Osteocyte (in vitro differentiated cells): ENCODE data around the gene RAB35. TPM values are rescaled to one million over a fixed set of nuclear protein-coding genes. Genes with fewer than 3 reads are reported as not detected.
A peak's percentile ranks its signal among the peaks of the same experiment; 100 is the strongest.

Experiments used
- DNase-seq: peaks from one replicate; pipeline ENCODE4 v3.0.0; 2021; ENCODE audit warnings: mixed read lengths; ENCODE audit not compliant: unreplicated experiment; ENCODE audit errors: extremely low spot score
- H3K27ac Mint-ChIP-seq: one replicate; pipeline ENCODE4 v1.8.0; 2021; ENCODE audit warnings: mild to moderate bottlenecking, mixed read lengths; ENCODE audit not compliant: unreplicated experiment
- H3K27me3 Mint-ChIP-seq: one replicate; pipeline ENCODE4 v1.8.0; 2021; ENCODE audit warnings: mixed read lengths; ENCODE audit not compliant: unreplicated experiment
- H3K36me3 Mint-ChIP-seq: one replicate; pipeline ENCODE4 v1.8.0; 2021; ENCODE audit warnings: mixed read lengths; ENCODE audit not compliant: unreplicated experiment
- H3K4me1 Mint-ChIP-seq: one replicate; pipeline ENCODE4 v1.8.0; 2021; ENCODE audit warnings: mixed read lengths; ENCODE audit not compliant: unreplicated experiment
- H3K4me3 Mint-ChIP-seq: one replicate; pipeline ENCODE4 v1.8.0; 2021; ENCODE audit warnings: mild to moderate bottlenecking, moderate library complexity, mixed read lengths; ENCODE audit not compliant: unreplicated experiment
- H3K9me3 Mint-ChIP-seq: one replicate; pipeline ENCODE4 v1.8.0; 2021; ENCODE audit warnings: mixed read lengths; ENCODE audit not compliant: unreplicated experiment
- total RNA-seq: library from RNA; stranded (reverse); gene quantifications from 2 replicates; pipeline ENCODE4 v1.2.1, GENCODE V29; 2021
- TF ChIP-seq, protein P1 (sequence below): fragments of 200-600 bp; sonication (generic); IDR thresholded peaks from 2 replicates; pipeline ENCODE4 v1.5.0; 2021; ENCODE audit warnings: antibody characterized with exemption, mild to moderate bottlenecking, moderate library complexity

Gene RAB35
- total RNA-seq, 1 donor from 2014 or later = 47.1 TPM

- no peaks in the 10 kb centered on the region for H3K4me1 Mint-ChIP-seq
- peaks cover 37% of the 10 kb centered on the region for H3K36me3 Mint-ChIP-seq
- TF ChIP-seq, protein P1, sequence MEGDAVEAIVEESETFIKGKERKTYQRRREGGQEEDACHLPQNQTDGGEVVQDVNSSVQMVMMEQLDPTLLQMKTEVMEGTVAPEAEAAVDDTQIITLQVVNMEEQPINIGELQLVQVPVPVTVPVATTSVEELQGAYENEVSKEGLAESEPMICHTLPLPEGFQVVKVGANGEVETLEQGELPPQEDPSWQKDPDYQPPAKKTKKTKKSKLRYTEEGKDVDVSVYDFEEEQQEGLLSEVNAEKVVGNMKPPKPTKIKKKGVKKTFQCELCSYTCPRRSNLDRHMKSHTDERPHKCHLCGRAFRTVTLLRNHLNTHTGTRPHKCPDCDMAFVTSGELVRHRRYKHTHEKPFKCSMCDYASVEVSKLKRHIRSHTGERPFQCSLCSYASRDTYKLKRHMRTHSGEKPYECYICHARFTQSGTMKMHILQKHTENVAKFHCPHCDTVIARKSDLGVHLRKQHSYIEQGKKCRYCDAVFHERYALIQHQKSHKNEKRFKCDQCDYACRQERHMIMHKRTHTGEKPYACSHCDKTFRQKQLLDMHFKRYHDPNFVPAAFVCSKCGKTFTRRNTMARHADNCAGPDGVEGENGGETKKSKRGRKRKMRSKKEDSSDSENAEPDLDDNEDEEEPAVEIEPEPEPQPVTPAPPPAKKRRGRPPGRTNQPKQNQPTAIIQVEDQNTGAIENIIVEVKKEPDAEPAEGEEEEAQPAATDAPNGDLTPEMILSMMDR = no peak
- DNase-seq = no peak
- no peaks in the 10 kb centered on the region for H3K27me3 Mint-ChIP-seq
- no peaks in the 10 kb centered on the region for H3K9me3 Mint-ChIP-seq
- no peak overlapping the region for H3K27ac Mint-ChIP-seq
- no peak overlapping the region for H3K4me3 Mint-ChIP-seq
Observed at GRCh38 chr12:120126635-120127005, 10.1 kb upstream of the RAB35 start.

DNA sequence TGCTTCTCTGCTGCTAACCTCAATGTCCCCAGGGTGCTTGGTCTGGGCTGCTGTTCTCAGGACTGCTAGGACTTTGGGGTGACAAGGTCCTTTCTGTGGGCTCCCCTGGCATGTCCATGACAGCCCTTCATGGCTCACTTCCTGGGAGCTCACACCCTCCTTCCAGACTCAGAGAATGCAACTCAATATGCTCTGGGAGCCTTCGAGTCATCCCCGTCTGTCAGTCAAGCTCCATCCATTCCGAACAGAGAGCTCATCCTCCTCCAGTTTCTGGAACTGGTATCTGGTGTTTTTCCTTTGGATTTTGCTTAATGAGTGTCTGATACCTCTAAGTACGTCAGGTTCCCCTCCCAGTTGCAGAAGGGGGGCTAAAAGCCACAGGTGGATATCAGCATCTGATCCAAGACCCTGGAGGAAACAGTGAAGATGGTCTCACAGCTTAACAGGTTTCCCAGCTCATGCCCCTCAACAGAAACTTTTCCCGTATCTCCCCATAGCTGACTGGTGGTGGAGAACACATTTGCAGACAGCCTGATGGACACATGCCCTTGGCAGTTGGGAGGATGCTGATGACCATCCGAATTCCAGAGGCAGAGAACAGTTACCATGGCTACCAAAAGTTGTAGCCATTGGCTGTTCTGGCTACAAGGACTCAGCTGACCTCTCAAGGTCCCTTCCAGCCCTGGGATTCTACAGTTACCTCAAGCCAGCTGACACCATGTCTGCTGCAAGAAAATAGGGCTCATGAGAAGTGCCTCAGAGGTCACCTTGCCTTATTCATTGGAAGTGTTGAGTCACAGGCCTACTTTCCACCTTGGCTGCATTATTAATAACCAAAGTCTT is 9.5 kb upstream of the RAB35 start:
- Mint-ChIP-seq H3K27me3 (no peaks in the 10 kb centered on the region), H3K4me3 (no peak overlapping the region), H3K27ac (no peak overlapping the region), H3K9me3 (no peaks in the 10 kb centered on the region), H3K36me3 (peaks cover 31% of the 10 kb centered on the region), H3K4me1 (no peaks in the 10 kb centered on the region)
- TF ChIP-seq, protein P1 = no peak
- DNase-seq = no peak

DNA sequence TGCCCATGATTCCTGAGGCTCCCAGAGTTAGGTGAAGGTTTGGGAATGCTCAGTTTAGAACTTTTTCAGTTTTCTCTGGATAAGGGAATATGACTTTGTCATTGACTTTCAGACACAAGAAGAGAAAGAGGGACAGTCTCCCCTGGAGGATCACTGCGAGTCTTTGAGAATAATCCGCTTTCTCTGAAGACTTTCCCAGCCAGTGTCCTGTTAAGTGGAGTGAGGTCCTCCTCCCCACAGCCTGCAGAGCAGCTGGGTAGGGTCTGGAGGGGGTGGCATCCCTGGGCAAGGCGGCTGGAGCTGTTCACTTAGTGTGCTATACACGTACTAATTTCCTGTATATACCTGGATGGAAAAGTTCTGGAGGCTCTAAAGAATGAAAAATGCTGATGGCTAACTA is 8.5 kb upstream of the RAB35 start:
- Mint-ChIP-seq H3K4me3 (no peak overlapping the region), H3K27me3 (no peaks in the 10 kb centered on the region), H3K27ac (no peak overlapping the region), H3K4me1 (peaks cover 4% of the 10 kb centered on the region), H3K9me3 (no peaks in the 10 kb centered on the region), H3K36me3 (peaks cover 29% of the 10 kb centered on the region)
- no peak for DNase-seq
- TF ChIP-seq, protein P1 = no peak

GRCh38 chr12:120121766-120122293 is 5.3 kb upstream of the RAB35 start:
- Mint-ChIP-seq H3K4me3 (no peak overlapping the region), H3K27me3 (no peaks in the 10 kb centered on the region), H3K9me3 (no peaks in the 10 kb centered on the region), H3K4me1 (peaks cover 27% of the 10 kb centered on the region), H3K27ac (no peak overlapping the region), H3K36me3 (peaks cover 8% of the 10 kb centered on the region)
- DNase-seq = no peak
- TF ChIP-seq, protein P1 = no peak

- peaks cover 4% of the 10 kb centered on the region for H3K36me3 Mint-ChIP-seq
- no peak for DNase-seq
- peak overlapping the region; percentile 87 for H3K27ac Mint-ChIP-seq
- H3K4me1 Mint-ChIP-seq = peaks cover 27% of the 10 kb centered on the region
- no peaks in the 10 kb centered on the region for H3K27me3 Mint-ChIP-seq
- no peak overlapping the region for H3K4me3 Mint-ChIP-seq
- TF ChIP-seq, protein P1 = no peak
- no peaks in the 10 kb centered on the region for H3K9me3 Mint-ChIP-seq
Observed at GRCh38 chr12:120121343-120121742, 4.8 kb upstream of the RAB35 start.
